MCF 10A (cell line): Measurements from ENCODE around the gene ZKSCAN1. TPM values are rescaled to one million over a fixed set of nuclear protein-coding genes. Genes with fewer than 3 reads are reported as not detected.

Experiments
- BruUV-seq: library from RNA; stranded (reverse); fragments of 400-500 nt; replicated peaks from 2 replicates; lab custom pipeline; 2021; lab: Mats Ljungman, UMichigan
- CTCF ChIA-PET: fragments of 300-600 bp; sonication (Branson Sonifier 250); formaldehyde crosslinking; extraction: SDS; loops from one replicate; lab custom pipeline; 2021; ENCODE audit warnings: antibody characterized with exemption, inconsistent platforms; lab: Yijun Ruan, JAX
- POLR2A ChIA-PET: fragments of 300-600, 350-650 bp; sonication (Branson Sonifier 250); formaldehyde crosslinking; extraction: SDS; loops from one replicate; lab custom pipeline; 2020; ENCODE audit warnings: antibody characterized with exemption, inconsistent platforms; lab: Yijun Ruan, JAX
- DNase-seq: peaks from one replicate; pipeline ENCODE4 v3.0.0-alpha.2; 2018; ENCODE audit not compliant: unreplicated experiment
- H3K27ac Mint-ChIP-seq: one replicate; pipeline ENCODE4 v1.8.0; 2022; ENCODE audit warnings: mild to moderate bottlenecking, low read depth, mixed read lengths; ENCODE audit not compliant: unreplicated experiment
- H3K27me3 Mint-ChIP-seq: one replicate; pipeline ENCODE4 v1.8.0; 2022; ENCODE audit warnings: mixed read lengths; ENCODE audit not compliant: insufficient read depth, unreplicated experiment
- H3K36me3 Mint-ChIP-seq: one replicate; pipeline ENCODE4 v1.8.0; 2022; ENCODE audit warnings: mild to moderate bottlenecking, moderate library complexity, mixed read lengths; ENCODE audit not compliant: insufficient read depth, unreplicated experiment
- H3K4me1 Mint-ChIP-seq: one replicate; pipeline ENCODE4 v1.8.0; 2022; ENCODE audit warnings: mixed read lengths; ENCODE audit not compliant: insufficient read depth, unreplicated experiment
- H3K4me3 Mint-ChIP-seq: one replicate; pipeline ENCODE4 v1.8.0; 2022; ENCODE audit warnings: mild to moderate bottlenecking, moderate library complexity, mixed read lengths; ENCODE audit not compliant: unreplicated experiment
- H3K9me3 Mint-ChIP-seq: one replicate; pipeline ENCODE4 v1.8.0; 2022; ENCODE audit warnings: mixed read lengths; ENCODE audit not compliant: unreplicated experiment
- CTCF ChIP-seq: fragments of 200-600 bp; IDR thresholded peaks from one replicate; pipeline ENCODE4 v1.8.0; 2022; ENCODE audit warnings: antibody characterized with exemption, mild to moderate bottlenecking; ENCODE audit not compliant: unreplicated experiment
- intact Hi-C: fragments of 100-400 bp; cut with micrococcal nuclease; formaldehyde crosslinking; loops from 2 replicates; pipeline ENCODE4 v1.14.1; 2022
- total RNA-seq: library from RNA; stranded (reverse); gene quantifications from 2 replicates; pipeline ENCODE4 v1.2.3, GENCODE V29; 2022

Gene ZKSCAN1
- total RNA-seq, 1 experiment from 2014 or later = 80.2 TPM

GRCh38 chr7:100087055-100087750 lies 71.8 kb downstream of the ZKSCAN1 start:
- Mint-ChIP-seq H3K27me3 (no peaks in the 10 kb centered on the region), H3K27ac (no peak overlapping the region), H3K4me1 (peaks cover 18% of the 10 kb centered on the region), H3K9me3 (no peaks in the 10 kb centered on the region), H3K36me3 (peaks cover 35% of the 10 kb centered on the region), H3K4me3 (peak overlapping the region; percentile 54)
- no peak for TF ChIP-seq CTCF
- ChIA-PET POLR2A (interaction anchor here (0.8 to 1.1 kb wide), 4 partner anchors 13 to 71 kb away, joined by 3 to 6 read pairs (median 3); no protein-coding TSS in a partner anchor), CTCF (interaction anchor here (0.6 kb wide), 1 partner anchor 97 kb away, joined by 3 read pairs; no protein-coding TSS in a partner anchor)
- intact Hi-C loops = loop anchor here (10.0 kb wide), 1 partner anchor 172 kb away; the partner anchor contains the start of gene TRIM4
- no peak for DNase-seq
- no TSS peak for BruUV-seq

GRCh38 chr7:100088095-100088620 lies 72.8 kb downstream of the ZKSCAN1 start:
- no peaks in the 10 kb centered on the region for H3K27me3 Mint-ChIP-seq
- H3K9me3 Mint-ChIP-seq = no peaks in the 10 kb centered on the region
- POLR2A ChIA-PET = interaction anchor here (0.6 to 3.7 kb wide), 13 partner anchors 12 to 650 kb away, joined by 3 to 92 read pairs (median 4); partner anchors contain the start of genes AP4M1, LAMTOR4, MCM7 and PTCD1
- no peak for DNase-seq
- peaks cover 44% of the 10 kb centered on the region for H3K36me3 Mint-ChIP-seq
- no peak for TF ChIP-seq CTCF
- H3K27ac Mint-ChIP-seq = peak overlapping the region; percentile 76
- CTCF ChIA-PET = interaction anchor here (0.8 to 1.2 kb wide), 3 partner anchors 36 to 97 kb away, joined by 3 to 5 read pairs (median 3); no protein-coding TSS in a partner anchor
- intact Hi-C loops = loop anchor here (10.0 kb wide), 1 partner anchor 173 kb away; the partner anchor contains the start of gene TRIM4
- H3K4me3 Mint-ChIP-seq = peak overlapping the region; percentile 92
- BruUV-seq = TSS peak; percentile 69
- H3K4me1 Mint-ChIP-seq = peaks cover 18% of the 10 kb centered on the region

- no peak for TF ChIP-seq CTCF
- peak; percentile 72 for DNase-seq
- no TSS peak for BruUV-seq
- Mint-ChIP-seq H3K4me1 (peaks cover 18% of the 10 kb centered on the region), H3K36me3 (peaks cover 51% of the 10 kb centered on the region), H3K4me3 (peak within 1 kb of the TSS; percentile 92), H3K27me3 (no peaks in the 10 kb centered on the region), H3K27ac (peak within 1 kb of the TSS; percentile 76), H3K9me3 (no peaks in the 10 kb centered on the region)
- ChIA-PET POLR2A (interaction anchor here (0.6 to 3.7 kb wide), 16 partner anchors 8 to 651 kb away, joined by 3 to 92 read pairs (median 4); partner anchors contain the start of genes AP4M1, LAMTOR4, MCM7 and PTCD1), CTCF (interaction anchor here (0.6 to 1.2 kb wide), 4 partner anchors 37 to 100 kb away, joined by 3 to 5 read pairs (median 3); no protein-coding TSS in a partner anchor)
- intact Hi-C loops = loop anchor here (1.0 to 10.0 kb wide), 2 partner anchors 11 to 174 kb away; partner anchors contain the start of gene TRIM4
Measured at GRCh38 chr7:100088621-100089457, 73.4 kb downstream of the ZKSCAN1 start, which contains the start of gene COPS6. Gene COPS6, plus strand, starts transcription at chr7:100088969. Its CDS starts 22 bp downstream, at chr7:100088991.
